Peyer's patch (tissue), 4 donors: Measurements from ENCODE around the gene PDPK1.

Experiments used
- CTCF ChIP-seq, 6 experiments: fragments of 450-650 bp in 4 of 6; fragments of 200-600 bp in 2 of 6; sonication (generic) in 1 of 6; IDR thresholded peaks; one replicate each; pipeline ENCODE4 v1.5.1; 2017 to 2019; ENCODE audit warnings: antibody characterized with exemption in 6 of 6, mild to moderate bottlenecking in 3 of 6, moderate library complexity in 1 of 6
- POLR2A ChIP-seq, 2 donors: fragments of 450-650 bp; IDR thresholded peaks; one replicate each; pipeline ENCODE4 v1.5.1; 2017; ENCODE audit warnings: antibody characterized with exemption in 2 of 2, mild to moderate bottlenecking in 2 of 2, moderate library complexity in 2 of 2

- TF ChIP-seq CTCF (IDR thresholded peaks at IDR 0.05) (no peak), POLR2A (IDR thresholded peaks at IDR 0.05) (no peak)
Measured at GRCh38 chr16:2505695-2506094, 32.1 kb upstream of the PDPK1 start.
